CD4-positive, alpha-beta memory T cell (primary cell): ENCODE measurements around the gene UBFD1. TPM values are rescaled to one million over a fixed set of nuclear protein-coding genes. Genes with fewer than 3 reads are reported as not detected.
"Not testable (repeated sequence)": the region's sequence is repeated elsewhere in the genome, so short reads cannot be mapped to it uniquely, and the experiment has no call there.

Experiments
- CTCF ChIA-PET: fragments of 350-600 bp; sonication (Branson Sonifier 250); formaldehyde crosslinking; loops from one replicate; lab custom pipeline; 2021; ENCODE audit warnings: inconsistent platforms; ENCODE audit not compliant: partially characterized antibody; lab: Charles Lee
- POLR2A ChIA-PET: fragments of 350-600 bp; sonication (Branson Sonifier 250); formaldehyde crosslinking; loops from one replicate; lab custom pipeline; 2021; ENCODE audit not compliant: partially characterized antibody; lab: Charles Lee
- DNase-seq, 5 donors: peaks; one replicate each; pipeline versions ENCODE4 v3.0.0 to v3.0.0-alpha.2; 2020 to 2022; ENCODE audit warnings: mixed read lengths in 1 of 5
- H3K27ac ChIP-seq: one replicate; pipeline ENCODE4 v1.7.0; 2013; ENCODE audit warnings: low read depth, low read length
- H3K27me3 ChIP-seq: 2 replicates; pipeline ENCODE4 v1.7.0; 2013; ENCODE audit warnings: mild to moderate bottlenecking, low read length, moderate library complexity; ENCODE audit not compliant: insufficient read depth
- H3K36me3 ChIP-seq: 2 replicates; pipeline ENCODE4 v1.7.0; 2013; ENCODE audit warnings: mild to moderate bottlenecking, low read length, moderate library complexity; ENCODE audit not compliant: insufficient read depth
- H3K4me1 ChIP-seq: 2 replicates; pipeline ENCODE4 v1.7.0; 2013; ENCODE audit warnings: mild to moderate bottlenecking, low read length, moderate library complexity; ENCODE audit not compliant: insufficient read depth
- H3K4me3 ChIP-seq, 2 donors: one replicate each; pipeline ENCODE4 v1.7.0; 2013; ENCODE audit warnings: low read length in 2 of 2, mild to moderate bottlenecking in 1 of 2
- H3K9me3 ChIP-seq, 2 donors: one replicate each; pipeline ENCODE4 v1.7.0; 2013; ENCODE audit warnings: low read length in 2 of 2, control low read depth in 1 of 2; ENCODE audit not compliant: control insufficient read depth in 1 of 2
- H3K27ac Mint-ChIP-seq, 7 donors: one replicate each; pipeline ENCODE4 v1.8.0; 2020 to 2021; ENCODE audit warnings: mixed read lengths in 7 of 7, mild to moderate bottlenecking in 6 of 7, inconsistent platforms in 3 of 7, moderate library complexity in 3 of 7
- H3K27me3 Mint-ChIP-seq, 2 donors: one replicate each; pipeline ENCODE4 v1.8.0; 2020 to 2021; ENCODE audit warnings: mixed read lengths in 2 of 2
- H3K36me3 Mint-ChIP-seq, 2 donors: one replicate each; pipeline ENCODE4 v1.8.0; 2020 to 2021; ENCODE audit warnings: mixed read lengths in 2 of 2, inconsistent platforms in 1 of 2, mild to moderate bottlenecking in 1 of 2
- H3K4me1 Mint-ChIP-seq, 4 donors: one replicate each; pipeline ENCODE4 v1.8.0; 2020 to 2021; ENCODE audit warnings: mixed read lengths in 4 of 4, mild to moderate bottlenecking in 1 of 4
- H3K4me3 Mint-ChIP-seq, 8 donors: one replicate each; pipeline ENCODE4 v1.8.0; 2020 to 2021; ENCODE audit warnings: mixed read lengths in 8 of 8, mild to moderate bottlenecking in 7 of 8, moderate library complexity in 6 of 8, inconsistent platforms in 3 of 8
- H3K9me3 Mint-ChIP-seq, 8 donors: one replicate each; pipeline ENCODE4 v1.8.0; 2020 to 2021; ENCODE audit warnings: mixed read lengths in 8 of 8, mild to moderate bottlenecking in 5 of 8, inconsistent platforms in 3 of 8, moderate library complexity in 1 of 8
- intact Hi-C: fragments of 100-400 bp; cut with micrococcal nuclease; formaldehyde crosslinking; loops from one replicate; pipeline ENCODE4 v1.15.1; 2023
- polyA plus RNA-seq, 2 donors: library from polyadenylated mRNA; unstranded; fragments of 300-500 nt; fragmentation: Illumina TruSeq; gene quantifications; one replicate each; pipeline ENCODE4 v1.2.3, GENCODE V29; 2021
- total RNA-seq, 2 experiments: library from RNA; stranded (reverse); gene quantifications; one replicate each; pipeline ENCODE4 v1.2.3, GENCODE V29; 2021

The UBFD1 gene
- total and polyA plus RNA-seq, 4 experiments from 2014 or later = 11.9 to 41.2 (median 28.1) TPM

DNA sequence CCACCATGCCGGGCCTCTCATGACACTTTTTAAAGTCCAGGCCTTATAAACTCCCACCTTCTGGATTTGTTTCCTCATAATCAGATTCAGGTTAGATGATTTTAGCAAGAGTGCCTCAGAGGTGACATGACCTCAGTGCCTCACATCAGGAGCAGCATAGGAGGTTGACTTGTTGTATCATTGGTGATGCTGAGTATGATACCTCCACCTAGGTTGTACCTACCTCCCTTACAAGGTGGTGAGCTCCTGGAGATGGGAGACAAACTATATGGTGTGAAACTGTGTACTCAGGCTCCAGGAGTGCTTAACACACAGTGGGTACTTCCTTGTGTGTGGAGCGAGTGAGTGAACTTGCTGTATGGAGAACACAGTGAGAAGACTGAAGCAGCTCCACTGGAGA is 20.0 kb downstream of the UBFD1 start:
- Histone ChIP-seq H3K36me3 (peaks cover 47% of the 10 kb centered on the region), H3K4me3 (no peak overlapping the region), H3K9me3 (no peaks in the 10 kb centered on the region), H3K4me1 (no peaks in the 10 kb centered on the region), H3K27me3 (no peaks in the 10 kb centered on the region), H3K27ac (no peak overlapping the region)
- no peak for DNase-seq
- no peaks in the 10 kb centered on the region for H3K27me3 Mint-ChIP-seq
- intact Hi-C loops = no loop called here
- no peaks in the 10 kb centered on the region for H3K4me1 Mint-ChIP-seq
- H3K4me3 Mint-ChIP-seq = no peak overlapping the region
- no peaks in the 10 kb centered on the region for H3K9me3 Mint-ChIP-seq
- no peak overlapping the region for H3K27ac Mint-ChIP-seq
- ChIA-PET POLR2A (no interaction called here), CTCF (no interaction called here)
- H3K36me3 Mint-ChIP-seq = peaks cover 33 to 67% of the 10 kb centered on the region in 2 donors

DNA sequence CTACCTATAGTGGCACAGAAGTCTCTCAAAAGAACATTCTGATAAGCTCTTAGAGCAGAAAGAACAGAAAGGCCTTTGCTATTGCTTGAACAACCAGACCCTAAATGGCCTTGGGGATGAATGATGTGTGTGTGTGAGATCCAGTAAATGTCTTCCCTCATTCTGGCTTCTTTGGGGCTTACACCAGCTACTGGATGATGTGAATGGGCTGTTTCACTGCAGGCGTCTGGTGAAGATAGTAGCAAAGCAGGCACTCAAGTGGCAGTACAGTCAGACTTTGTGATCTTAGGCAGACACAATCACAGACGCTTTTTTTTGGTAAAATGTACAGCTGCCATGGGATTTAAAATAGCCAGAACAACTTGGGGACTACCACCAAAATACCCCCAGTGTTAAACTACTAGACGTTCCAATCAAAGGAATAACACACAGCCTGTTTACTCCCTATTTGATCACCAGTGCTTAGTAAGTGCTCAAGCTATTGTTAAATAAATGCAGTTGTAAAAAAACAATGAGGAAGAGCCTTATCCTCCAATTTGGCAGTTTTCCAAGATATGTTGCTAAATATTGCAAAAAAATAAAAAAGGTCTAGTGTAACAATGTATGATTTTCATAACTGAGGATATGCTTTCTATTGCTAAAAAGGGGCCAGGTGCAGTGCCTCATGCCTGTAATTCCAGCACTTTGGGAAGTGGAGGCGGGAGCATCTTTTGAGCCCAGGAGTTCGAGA is 20.7 kb downstream of the UBFD1 start:
- Histone ChIP-seq H3K9me3 (no peaks in the 10 kb centered on the region), H3K27ac (no peak overlapping the region), H3K4me1 (no peaks in the 10 kb centered on the region), H3K4me3 (no peak overlapping the region), H3K27me3 (no peaks in the 10 kb centered on the region), H3K36me3 (peaks cover 40% of the 10 kb centered on the region)
- peaks cover 27 to 64% of the 10 kb centered on the region in 2 donors for H3K36me3 Mint-ChIP-seq
- DNase-seq = no peak
- ChIA-PET POLR2A (no interaction called here), CTCF (no interaction called here)
- no peak overlapping the region for H3K4me3 Mint-ChIP-seq
- intact Hi-C loops = no loop called here
- no peak overlapping the region for H3K27ac Mint-ChIP-seq
- H3K9me3 Mint-ChIP-seq = no peaks in the 10 kb centered on the region
- no peaks in the 10 kb centered on the region for H3K4me1 Mint-ChIP-seq
- H3K27me3 Mint-ChIP-seq = no peaks in the 10 kb centered on the region

DNA sequence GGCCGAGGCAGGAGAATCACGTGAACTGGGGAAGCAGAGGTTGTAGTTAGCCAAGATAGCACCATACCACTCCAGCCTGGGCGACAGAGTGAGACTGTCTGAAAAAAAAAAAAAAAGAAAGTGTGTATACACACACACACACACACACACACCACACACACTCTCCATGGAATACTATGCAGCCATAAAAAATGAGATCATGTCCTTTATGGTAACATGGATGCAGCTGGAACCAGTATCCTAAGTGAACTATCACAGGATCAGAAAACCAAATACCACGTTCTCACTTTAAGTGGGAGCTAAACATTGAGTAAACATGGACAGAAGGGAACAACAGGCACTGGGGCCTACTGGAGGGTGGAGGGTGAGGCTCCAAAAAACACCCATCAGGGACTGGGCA is 21.8 kb downstream of the UBFD1 start:
- intact Hi-C loops = no loop called here
- H3K27me3 ChIP-seq = no peaks in the 10 kb centered on the region
- CTCF ChIA-PET = no interaction called here
- no peak overlapping the region for H3K27ac Mint-ChIP-seq
- no peaks in the 10 kb centered on the region for H3K4me1 ChIP-seq
- no peak overlapping the region for H3K27ac ChIP-seq
- H3K4me3 ChIP-seq = no peak overlapping the region
- peaks cover 25 to 57% of the 10 kb centered on the region in 2 donors for H3K36me3 Mint-ChIP-seq
- H3K4me1 Mint-ChIP-seq = no peaks in the 10 kb centered on the region
- POLR2A ChIA-PET = no interaction called here
- H3K27me3 Mint-ChIP-seq = no peaks in the 10 kb centered on the region
- H3K9me3 Mint-ChIP-seq = no peaks in the 10 kb centered on the region
- H3K4me3 Mint-ChIP-seq = no peak overlapping the region
- H3K36me3 ChIP-seq = peaks cover 32% of the 10 kb centered on the region
- DNase-seq = no peak
- H3K9me3 ChIP-seq = no peaks in the 10 kb centered on the region

DNA sequence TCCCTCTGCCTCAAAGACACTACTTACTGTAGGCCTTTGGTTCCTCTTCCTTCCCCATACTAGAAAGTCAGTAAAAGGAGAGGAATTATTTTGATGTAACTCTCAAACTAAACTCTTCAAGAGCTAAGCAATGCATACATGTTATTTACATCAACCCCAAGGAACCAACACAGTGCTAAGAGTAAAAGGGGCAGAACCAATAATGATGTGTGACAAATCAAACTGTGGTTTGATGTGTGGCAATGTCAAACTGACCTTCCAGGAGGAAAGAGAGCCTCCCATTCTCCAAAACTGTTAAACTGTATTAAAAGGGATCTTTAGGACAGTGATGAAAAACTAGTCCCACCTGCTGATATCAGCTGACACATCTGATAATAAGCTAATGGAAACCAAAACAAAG is 22.9 kb downstream of the UBFD1 start:
- H3K36me3 ChIP-seq = peaks cover 38% of the 10 kb centered on the region
- CTCF ChIA-PET = no interaction called here
- H3K4me3 Mint-ChIP-seq = no peak overlapping the region

DNA sequence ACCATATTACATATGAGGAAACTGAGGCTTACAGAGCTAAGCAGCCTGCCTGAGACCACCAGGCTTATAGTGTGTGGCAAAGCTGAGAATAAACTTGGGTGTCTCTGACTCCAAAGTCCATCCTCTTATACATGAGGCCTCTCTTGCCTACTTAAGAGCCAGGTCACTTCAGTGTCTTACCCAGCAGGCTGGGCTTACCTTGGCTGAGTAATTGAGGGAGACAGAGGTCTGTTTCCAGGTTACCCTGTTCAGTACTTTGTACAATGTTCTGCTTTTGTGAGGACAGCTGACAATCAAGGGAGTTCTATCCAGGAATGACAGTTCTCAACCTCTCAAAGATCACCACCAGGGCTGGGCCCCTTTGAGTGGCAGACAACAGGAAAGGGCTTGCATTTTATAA is 24.2 kb downstream of the UBFD1 start:
- Mint-ChIP-seq H3K27me3 (no peaks in the 10 kb centered on the region), H3K4me1 (no peaks in the 10 kb centered on the region), H3K4me3 (no peak overlapping the region), H3K36me3 (peaks cover 37 to 61% of the 10 kb centered on the region in 2 donors), H3K27ac (peak overlapping the region in 1 of 7 donors; percentile 52), H3K9me3 (no peaks in the 10 kb centered on the region)
- Histone ChIP-seq H3K27me3 (no peaks in the 10 kb centered on the region), H3K36me3 (peaks cover 39% of the 10 kb centered on the region), H3K9me3 (no peaks in the 10 kb centered on the region), H3K4me1 (no peaks in the 10 kb centered on the region), H3K27ac (no peak overlapping the region), H3K4me3 (no peak overlapping the region)
- intact Hi-C loops = no loop called here
- no peak for DNase-seq
- ChIA-PET CTCF (no interaction called here), POLR2A (no interaction called here)

More for the DNA sequence above, 22.9 kb downstream of the UBFD1 start:
- no peaks in the 10 kb centered on the region for H3K4me1 Mint-ChIP-seq
- H3K27ac Mint-ChIP-seq = peak overlapping the region in 1 of 7 donors; percentile 30
- intact Hi-C loops = no loop called here
- Histone ChIP-seq H3K4me3 (no peak overlapping the region), H3K4me1 (no peaks in the 10 kb centered on the region), H3K27ac (no peak overlapping the region), H3K27me3 (no peaks in the 10 kb centered on the region), H3K9me3 (no peaks in the 10 kb centered on the region)
- H3K27me3 Mint-ChIP-seq = no peaks in the 10 kb centered on the region
- H3K36me3 Mint-ChIP-seq = peaks cover 31 to 62% of the 10 kb centered on the region in 2 donors
- POLR2A ChIA-PET = no interaction called here
- no peaks in the 10 kb centered on the region for H3K9me3 Mint-ChIP-seq
- no peak for DNase-seq

DNA sequence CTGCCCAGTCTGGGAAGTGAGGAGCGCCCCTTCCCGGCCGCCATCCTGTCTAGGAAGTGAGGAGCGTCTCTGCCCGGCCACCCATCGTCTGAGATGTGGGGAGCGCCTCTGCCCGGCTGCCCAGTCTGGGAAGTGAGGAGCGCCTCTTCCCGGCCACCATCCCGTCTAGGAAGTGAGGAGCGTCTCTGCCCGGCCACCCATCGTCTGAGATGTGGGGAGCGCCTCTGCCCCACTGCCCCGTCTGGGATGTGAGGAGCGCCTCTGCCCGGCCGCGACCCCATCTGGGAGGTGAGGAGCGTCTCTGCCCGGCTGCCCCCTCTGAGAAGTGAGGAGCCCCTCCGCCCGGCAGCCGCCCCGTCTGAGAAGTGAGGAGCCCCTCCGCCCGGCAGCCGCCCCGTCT is 25.7 kb downstream of the UBFD1 start:
- H3K4me1 ChIP-seq, DNase-seq, H3K4me3 Mint-ChIP-seq, H3K27me3 ChIP-seq, H3K9me3 ChIP-seq, H3K27ac ChIP-seq, POLR2A ChIA-PET, H3K4me3 ChIP-seq, intact Hi-C loops, H3K9me3 Mint-ChIP-seq, H3K27me3 Mint-ChIP-seq, H3K27ac Mint-ChIP-seq, CTCF ChIA-PET, H3K4me1 Mint-ChIP-seq: not testable (repeated sequence)
- H3K36me3 ChIP-seq = peaks cover 50% of the 10 kb centered on the region
- H3K36me3 Mint-ChIP-seq = peaks cover 41 to 65% of the 10 kb centered on the region in 2 donors

DNA sequence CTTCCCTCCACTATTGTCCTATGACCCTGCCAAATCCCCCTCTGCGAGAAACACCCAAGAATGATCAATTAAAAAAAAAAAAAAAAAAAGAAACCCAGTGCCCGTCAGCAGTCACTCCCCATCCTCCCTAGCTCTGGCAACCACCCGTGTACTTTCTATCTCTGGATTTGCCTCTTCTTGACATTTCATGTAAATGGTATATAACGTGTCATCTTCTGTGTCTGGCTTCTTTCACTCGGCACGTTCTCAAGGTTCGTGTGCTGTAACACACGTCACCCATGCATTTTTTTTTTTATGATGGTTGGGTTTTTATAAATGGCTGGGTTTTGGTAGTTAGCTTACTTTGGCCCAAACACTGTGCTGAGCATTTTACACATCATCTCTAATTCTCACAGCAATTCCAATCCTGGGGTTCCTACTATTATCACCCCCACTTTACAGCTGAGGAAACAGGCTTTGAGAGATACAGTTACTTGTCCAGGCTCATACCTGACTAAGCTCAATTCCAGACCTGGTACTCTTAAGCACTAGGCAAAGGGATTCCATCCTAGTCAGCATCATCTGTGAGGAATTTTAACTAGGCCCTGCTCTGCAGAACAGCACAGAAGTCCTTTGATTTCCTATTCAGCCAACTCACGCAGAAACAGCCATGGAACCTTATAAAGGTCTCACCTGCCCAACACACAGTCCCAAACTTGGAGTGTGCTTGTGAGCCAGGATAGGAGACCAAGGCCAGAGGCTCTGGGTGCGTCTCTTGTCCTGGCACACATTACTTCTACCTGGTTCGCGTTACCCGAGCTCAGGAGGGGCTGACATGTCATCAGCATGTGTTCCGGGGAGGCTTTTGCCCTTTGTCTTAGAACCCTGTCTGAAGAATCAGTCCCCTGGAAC is 26.9 kb downstream of the UBFD1 start:
- peaks cover 41 to 65% of the 10 kb centered on the region in 2 donors for H3K36me3 Mint-ChIP-seq
- peaks cover 50% of the 10 kb centered on the region for H3K36me3 ChIP-seq

More for the DNA sequence above, 26.9 kb downstream of the UBFD1 start:
- Mint-ChIP-seq H3K4me3 (no peak overlapping the region), H3K4me1 (peaks cover 2 to 4% (median 3%) of the 10 kb centered on the region in 4 donors), H3K27ac (no peak overlapping the region), H3K27me3 (no peaks in the 10 kb centered on the region), H3K9me3 (no peaks in the 10 kb centered on the region)
- no peak for DNase-seq
- H3K27ac ChIP-seq = no peak overlapping the region
- H3K4me3 ChIP-seq = no peak overlapping the region
- intact Hi-C loops = no loop called here
- CTCF ChIA-PET = interaction anchor here (0.9 to 2.3 kb wide), 2 partner anchors 13 to 150 kb away, joined by 3 to 8 read pairs; no protein-coding TSS in a partner anchor
- no peaks in the 10 kb centered on the region for H3K27me3 ChIP-seq
- no peaks in the 10 kb centered on the region for H3K9me3 ChIP-seq
- no peaks in the 10 kb centered on the region for H3K4me1 ChIP-seq
- POLR2A ChIA-PET = no interaction called here
